ENCODE results near the gene SPDYE17. TPM values are rescaled to one million over a fixed set of nuclear protein-coding genes. Genes with fewer than 3 reads are reported as not detected.
"Not testable (repeated sequence)": the region's sequence is repeated elsewhere in the genome, so short reads cannot be mapped to it uniquely, and the experiment has no call there.

SPDYE17 gene
- polyA plus RNA-seq, 1 donor from 2014 or later = not detected

- H3K27me3 ChIP-seq (ENCODE audit: insufficient read depth, low read depth, low read length); H3K4me3 ChIP-seq (ENCODE audit: low read length); H3K27ac ChIP-seq (ENCODE audit: low read length); H3F3A ChIP-seq (ENCODE audit: insufficient read depth, low read length, poor library complexity, severe bottlenecking); H3K4me2 ChIP-seq (ENCODE audit: low read length); H3K79me2 ChIP-seq (replicated peaks; ENCODE audit: insufficient read depth, low read length); H3K36me3 ChIP-seq (ENCODE audit: insufficient read depth, low read length); H3K9me2 ChIP-seq (ENCODE audit: insufficient read depth, low read length); H4K20me1 ChIP-seq (ENCODE audit: insufficient read depth); H3K9me3 ChIP-seq (ENCODE audit: low read length); H2AFZ ChIP-seq (ENCODE audit: low read depth, low read length); H3K9ac ChIP-seq (ENCODE audit: low read length): not testable (repeated sequence)
Measured at GRCh38 chr7:77063732-77064131, 31.6 kb upstream of the SPDYE17 start.

- not testable (repeated sequence) for H4K20me1 ChIP-seq (ENCODE audit: insufficient read depth); H3K4me2 ChIP-seq (ENCODE audit: low read length); H3K36me3 ChIP-seq (ENCODE audit: insufficient read depth, low read length); H3K9me3 ChIP-seq (ENCODE audit: low read length); H3K4me3 ChIP-seq (ENCODE audit: low read length); H3F3A ChIP-seq (ENCODE audit: insufficient read depth, low read length, poor library complexity, severe bottlenecking); H3K79me2 ChIP-seq (replicated peaks; ENCODE audit: insufficient read depth, low read length); H2AFZ ChIP-seq (ENCODE audit: low read depth, low read length); H3K27ac ChIP-seq (ENCODE audit: low read length); H3K27me3 ChIP-seq (ENCODE audit: insufficient read depth, low read depth, low read length); H3K9me2 ChIP-seq (ENCODE audit: insufficient read depth, low read length); H3K9ac ChIP-seq (ENCODE audit: low read length)
Measured at GRCh38 chr7:77062557-77062956, 30.4 kb upstream of the SPDYE17 start, which contains the start of gene SPDYE18. TSS of gene SPDYE18 (minus strand) at chr7:77062558. CDS start at chr7:77060512, 2,046 bp downstream.

- not testable (repeated sequence) for H3K9ac ChIP-seq (ENCODE audit: low read length); H3K79me2 ChIP-seq (replicated peaks; ENCODE audit: insufficient read depth, low read length); H4K20me1 ChIP-seq (ENCODE audit: insufficient read depth); H3K27me3 ChIP-seq (ENCODE audit: insufficient read depth, low read depth, low read length); H3K4me2 ChIP-seq (ENCODE audit: low read length); H3K4me3 ChIP-seq (ENCODE audit: low read length); H3K9me3 ChIP-seq (ENCODE audit: low read length); H3K9me2 ChIP-seq (ENCODE audit: insufficient read depth, low read length); H2AFZ ChIP-seq (ENCODE audit: low read depth, low read length); H3F3A ChIP-seq (ENCODE audit: insufficient read depth, low read length, poor library complexity, severe bottlenecking); H3K36me3 ChIP-seq (ENCODE audit: insufficient read depth, low read length); H3K27ac ChIP-seq (ENCODE audit: low read length)
Measured at GRCh38 chr7:77026349-77026748, 5.8 kb downstream of the SPDYE17 start.

- H3K27me3 ChIP-seq (ENCODE audit: insufficient read depth, low read depth, low read length); H2AFZ ChIP-seq (ENCODE audit: low read depth, low read length); H3K4me3 ChIP-seq (ENCODE audit: low read length); H3F3A ChIP-seq (ENCODE audit: insufficient read depth, low read length, poor library complexity, severe bottlenecking); H3K4me2 ChIP-seq (ENCODE audit: low read length); H3K9me2 ChIP-seq (ENCODE audit: insufficient read depth, low read length); H3K79me2 ChIP-seq (replicated peaks; ENCODE audit: insufficient read depth, low read length); H4K20me1 ChIP-seq (ENCODE audit: insufficient read depth); H3K9ac ChIP-seq (ENCODE audit: low read length); H3K27ac ChIP-seq (ENCODE audit: low read length); H3K9me3 ChIP-seq (ENCODE audit: low read length); H3K36me3 ChIP-seq (ENCODE audit: insufficient read depth, low read length): not testable (repeated sequence)
Measured at GRCh38 chr7:77010074-77010680, 22.0 kb downstream of the SPDYE17 start.

- H4K20me1 ChIP-seq (ENCODE audit: insufficient read depth); H3K9me3 ChIP-seq (ENCODE audit: low read length); H3K79me2 ChIP-seq (replicated peaks; ENCODE audit: insufficient read depth, low read length); H3K4me3 ChIP-seq (ENCODE audit: low read length); H3K36me3 ChIP-seq (ENCODE audit: insufficient read depth, low read length); H3K27me3 ChIP-seq (ENCODE audit: insufficient read depth, low read depth, low read length); H3F3A ChIP-seq (ENCODE audit: insufficient read depth, low read length, poor library complexity, severe bottlenecking); H3K9ac ChIP-seq (ENCODE audit: low read length); H2AFZ ChIP-seq (ENCODE audit: low read depth, low read length); H3K4me2 ChIP-seq (ENCODE audit: low read length); H3K9me2 ChIP-seq (ENCODE audit: insufficient read depth, low read length); H3K27ac ChIP-seq (ENCODE audit: low read length): not testable (repeated sequence)
Measured at GRCh38 chr7:77008000-77008399, 24.2 kb downstream of the SPDYE17 start.

- not testable (repeated sequence) for H3F3A ChIP-seq (ENCODE audit: insufficient read depth, low read length, poor library complexity, severe bottlenecking); H2AFZ ChIP-seq (ENCODE audit: low read depth, low read length); H3K27me3 ChIP-seq (ENCODE audit: insufficient read depth, low read depth, low read length); H3K9me2 ChIP-seq (ENCODE audit: insufficient read depth, low read length); H3K36me3 ChIP-seq (ENCODE audit: insufficient read depth, low read length); H3K9me3 ChIP-seq (ENCODE audit: low read length); H3K4me2 ChIP-seq (ENCODE audit: low read length); H3K27ac ChIP-seq (ENCODE audit: low read length); H4K20me1 ChIP-seq (ENCODE audit: insufficient read depth); H3K4me3 ChIP-seq (ENCODE audit: low read length); H3K79me2 ChIP-seq (replicated peaks; ENCODE audit: insufficient read depth, low read length); H3K9ac ChIP-seq (ENCODE audit: low read length)
Measured at GRCh38 chr7:77006127-77007110, 25.7 kb downstream of the SPDYE17 start.

- H3F3A ChIP-seq (ENCODE audit: insufficient read depth, low read length, poor library complexity, severe bottlenecking); H2AFZ ChIP-seq (ENCODE audit: low read depth, low read length); H4K20me1 ChIP-seq (ENCODE audit: insufficient read depth); H3K9ac ChIP-seq (ENCODE audit: low read length); H3K36me3 ChIP-seq (ENCODE audit: insufficient read depth, low read length); H3K9me3 ChIP-seq (ENCODE audit: low read length); H3K27ac ChIP-seq (ENCODE audit: low read length); H3K4me2 ChIP-seq (ENCODE audit: low read length); H3K79me2 ChIP-seq (replicated peaks; ENCODE audit: insufficient read depth, low read length); H3K9me2 ChIP-seq (ENCODE audit: insufficient read depth, low read length); H3K27me3 ChIP-seq (ENCODE audit: insufficient read depth, low read depth, low read length); H3K4me3 ChIP-seq (ENCODE audit: low read length): not testable (repeated sequence)
Measured at GRCh38 chr7:77005461-77006057, 26.6 kb downstream of the SPDYE17 start.
